ENCODE measurements around the gene ROBO1. TPM values are rescaled to one million over a fixed set of nuclear protein-coding genes. Genes with fewer than 3 reads are reported as not detected.

ROBO1 gene
- total and polyA plus RNA-seq, 2 experiments from 2014 or later, result 29.3 to 171 TPM

DNA sequence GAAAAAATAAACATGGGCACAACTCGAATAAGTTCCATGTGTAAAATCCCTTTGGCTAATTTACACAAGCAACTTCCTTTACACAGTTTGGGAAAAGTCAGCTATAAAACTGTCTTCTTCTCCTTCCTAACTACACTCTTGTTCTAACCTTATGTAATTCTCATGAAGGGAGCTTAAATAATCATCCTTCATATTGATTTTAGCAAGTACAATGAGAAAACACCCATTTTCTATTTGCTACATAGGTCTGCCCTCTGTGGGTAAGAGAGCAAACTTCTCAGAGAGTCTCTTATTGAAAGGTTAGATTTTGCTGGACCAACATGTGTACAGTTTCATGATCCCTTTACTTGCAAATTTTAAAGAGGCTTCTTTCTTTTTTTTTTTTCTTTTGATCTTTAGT lies 398.5 kb downstream of the ROBO1 start:
- no peaks in the 10 kb centered on the region for H3K36me3 ChIP-seq
- no peak overlapping the region for H3K4me3 ChIP-seq
- no peak overlapping the region for H3K27ac ChIP-seq
- TF ChIP-seq, protein P1, sequence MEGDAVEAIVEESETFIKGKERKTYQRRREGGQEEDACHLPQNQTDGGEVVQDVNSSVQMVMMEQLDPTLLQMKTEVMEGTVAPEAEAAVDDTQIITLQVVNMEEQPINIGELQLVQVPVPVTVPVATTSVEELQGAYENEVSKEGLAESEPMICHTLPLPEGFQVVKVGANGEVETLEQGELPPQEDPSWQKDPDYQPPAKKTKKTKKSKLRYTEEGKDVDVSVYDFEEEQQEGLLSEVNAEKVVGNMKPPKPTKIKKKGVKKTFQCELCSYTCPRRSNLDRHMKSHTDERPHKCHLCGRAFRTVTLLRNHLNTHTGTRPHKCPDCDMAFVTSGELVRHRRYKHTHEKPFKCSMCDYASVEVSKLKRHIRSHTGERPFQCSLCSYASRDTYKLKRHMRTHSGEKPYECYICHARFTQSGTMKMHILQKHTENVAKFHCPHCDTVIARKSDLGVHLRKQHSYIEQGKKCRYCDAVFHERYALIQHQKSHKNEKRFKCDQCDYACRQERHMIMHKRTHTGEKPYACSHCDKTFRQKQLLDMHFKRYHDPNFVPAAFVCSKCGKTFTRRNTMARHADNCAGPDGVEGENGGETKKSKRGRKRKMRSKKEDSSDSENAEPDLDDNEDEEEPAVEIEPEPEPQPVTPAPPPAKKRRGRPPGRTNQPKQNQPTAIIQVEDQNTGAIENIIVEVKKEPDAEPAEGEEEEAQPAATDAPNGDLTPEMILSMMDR (IDR thresholded peaks at IDR 0.05; ENCODE audit: low read depth, low read length), result peak; percentile 43
- H3K4me1 ChIP-seq (ENCODE audit: low read depth), result peaks cover 2% of the 10 kb centered on the region
- no peaks in the 10 kb centered on the region for H3K9me3 ChIP-seq (ENCODE audit: low read depth)
- no peaks in the 10 kb centered on the region for H3K27me3 ChIP-seq
- peak; percentile 9 to 22 for DNase-seq (ENCODE audit: low read depth in 1 of 2, low spot score in 1 of 2)

DNA sequence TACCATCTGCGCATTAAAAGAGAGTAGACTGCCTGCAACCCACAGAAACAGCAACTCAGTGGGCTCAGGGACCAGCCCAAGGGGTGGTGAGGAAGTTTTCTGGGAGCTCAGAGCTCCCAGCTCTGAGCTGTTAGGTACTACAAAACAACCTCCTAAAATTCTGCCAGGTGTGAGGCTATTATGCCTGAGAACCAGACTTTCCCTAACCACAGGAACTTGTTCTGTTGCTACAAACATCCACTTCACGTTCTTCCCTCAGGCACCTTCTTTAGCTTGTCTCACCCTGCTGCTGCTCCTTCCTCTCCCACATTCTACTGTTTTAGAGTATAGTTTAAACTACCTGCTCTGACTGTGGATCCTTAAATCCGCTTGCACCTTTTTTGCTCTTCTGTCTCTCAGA lies 399.4 kb downstream of the ROBO1 start:
- no peaks in the 10 kb centered on the region for H3K27me3 ChIP-seq
- H3K4me3 ChIP-seq, result no peak overlapping the region
- DNase-seq (ENCODE audit: low read depth in 1 of 2, low spot score in 1 of 2), result no peak
- no peaks in the 10 kb centered on the region for H3K9me3 ChIP-seq (ENCODE audit: low read depth)
- peaks cover 2% of the 10 kb centered on the region for H3K4me1 ChIP-seq (ENCODE audit: low read depth)
- no peaks in the 10 kb centered on the region for H3K36me3 ChIP-seq
- TF ChIP-seq, protein P1 (IDR thresholded peaks at IDR 0.05; ENCODE audit: low read depth, low read length), result no peak
- H3K27ac ChIP-seq, result no peak overlapping the region

- Histone ChIP-seq H3K27me3 (no peaks in the 10 kb centered on the region), H3K27ac (no peak overlapping the region)
Measured at GRCh38 chr3:79367803-79368202, 400.0 kb downstream of the ROBO1 start.

DNA sequence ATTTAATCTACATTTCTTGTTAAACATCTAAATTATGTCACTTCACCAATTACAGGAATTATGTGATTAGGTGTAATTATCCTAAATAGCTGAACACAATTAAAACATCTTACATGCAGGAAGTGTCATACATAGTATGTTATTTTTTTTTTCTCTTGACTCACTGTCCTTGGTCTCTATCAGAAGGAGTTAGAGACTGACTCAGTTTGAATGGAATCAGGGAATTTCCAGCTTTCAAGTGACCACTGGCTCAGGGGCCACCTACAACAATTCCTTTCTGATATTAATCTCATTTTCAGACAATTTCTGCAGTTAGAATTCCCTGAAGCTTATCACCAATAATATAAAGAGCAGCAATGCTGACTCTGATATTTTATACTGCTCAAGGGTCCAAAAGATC lies 400.7 kb downstream of the ROBO1 start:
- peaks cover 9% of the 10 kb centered on the region for H3K4me1 ChIP-seq (ENCODE audit: low read depth)
- peak in 1 of 2 donors; percentile 41 for DNase-seq (ENCODE audit: low read depth in 1 of 2, low spot score in 1 of 2)
- no peak overlapping the region for H3K4me3 ChIP-seq

More at GRCh38 chr3:79367803-79368202, 400.0 kb downstream of the ROBO1 start:
- no peak for DNase-seq (ENCODE audit: low read depth in 1 of 2, low spot score in 1 of 2)
- peaks cover 3% of the 10 kb centered on the region for H3K4me1 ChIP-seq (ENCODE audit: low read depth)
- no peak overlapping the region for H3K4me3 ChIP-seq
- H3K36me3 ChIP-seq, result no peaks in the 10 kb centered on the region
- no peaks in the 10 kb centered on the region for H3K9me3 ChIP-seq (ENCODE audit: low read depth)
- TF ChIP-seq, protein P1 (IDR thresholded peaks at IDR 0.05; ENCODE audit: low read depth, low read length), result no peak

DNA sequence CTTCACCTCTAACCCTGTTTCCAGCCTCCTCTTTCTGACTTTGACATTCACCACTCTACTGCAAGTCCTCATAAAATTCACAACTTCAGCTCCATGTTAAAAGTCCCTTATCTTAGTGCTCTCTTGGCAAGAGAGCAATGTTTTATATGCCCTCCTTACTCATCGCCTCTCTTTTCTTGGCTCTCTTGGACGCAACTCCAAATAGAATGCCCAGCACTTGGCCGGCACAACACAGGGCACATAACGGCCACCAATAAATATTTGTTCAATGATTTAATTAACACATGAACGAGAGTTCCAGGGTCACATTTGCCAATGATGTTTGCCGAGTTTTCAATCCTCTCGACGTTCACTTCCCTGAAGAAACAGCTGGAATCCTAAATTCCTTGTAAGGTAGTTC lies 401.4 kb downstream of the ROBO1 start:
- DNase-seq (ENCODE audit: low read depth in 1 of 2, low spot score in 1 of 2), result no peak
- Histone ChIP-seq H3K27me3 (no peaks in the 10 kb centered on the region), H3K36me3 (no peaks in the 10 kb centered on the region), H3K4me3 (no peak overlapping the region), H3K9me3 (ENCODE audit: low read depth) (no peaks in the 10 kb centered on the region), H3K4me1 (ENCODE audit: low read depth) (peaks cover 9% of the 10 kb centered on the region), H3K27ac (no peak overlapping the region)
- TF ChIP-seq, protein P1 (IDR thresholded peaks at IDR 0.05; ENCODE audit: low read depth, low read length), result no peak

More for the DNA sequence above, 400.7 kb downstream of the ROBO1 start:
- no peak overlapping the region for H3K27ac ChIP-seq
- no peaks in the 10 kb centered on the region for H3K36me3 ChIP-seq
- H3K27me3 ChIP-seq, result no peaks in the 10 kb centered on the region
- TF ChIP-seq, protein P1 (IDR thresholded peaks at IDR 0.05; ENCODE audit: low read depth, low read length), result no peak
- H3K9me3 ChIP-seq (ENCODE audit: low read depth), result no peaks in the 10 kb centered on the region

GRCh38 chr3:79364784-79365183 lies 403.0 kb downstream of the ROBO1 start:
- no peaks in the 10 kb centered on the region for H3K27me3 ChIP-seq
- H3K4me3 ChIP-seq, result no peak overlapping the region
- TF ChIP-seq, protein P1 (IDR thresholded peaks at IDR 0.05; ENCODE audit: low read depth, low read length), result no peak
- H3K4me1 ChIP-seq (ENCODE audit: low read depth), result peaks cover 22% of the 10 kb centered on the region
- DNase-seq (ENCODE audit: low read depth in 1 of 2, low spot score in 1 of 2), result no peak
- H3K9me3 ChIP-seq (ENCODE audit: low read depth), result no peaks in the 10 kb centered on the region
- H3K36me3 ChIP-seq, result no peaks in the 10 kb centered on the region
- H3K27ac ChIP-seq, result no peak overlapping the region

All from cardiac muscle cell (in vitro differentiated cells and primary cell).